Keratinocyte (primary cell): ENCODE results near the gene ANKDD1A. TPM values are rescaled to one million over a fixed set of nuclear protein-coding genes. Genes with fewer than 3 reads are reported as not detected.

Experiments used
- DNase-seq: peaks from one replicate; pipeline ENCODE4 v3.0.0-alpha.2; 2011; ENCODE audit warnings: low read depth, missing footprints, low spot score
- FAIRE-seq: peaks from 2 replicates; lab custom pipeline; 2011; peaks lifted over from hg19 to GRCh38; lab: Jason Lieb, UNC
- H2AFZ ChIP-seq: 2 replicates; pipeline ENCODE4 v1.6.0; 2012; ENCODE audit warnings: low read length, control low read depth, inconsistent platforms; ENCODE audit not compliant: control insufficient read depth
- H3K27ac ChIP-seq: 2 replicates; pipeline ENCODE4 v1.5.1; 2011; ENCODE audit warnings: low read length; ENCODE audit not compliant: control insufficient read depth, insufficient read depth
- H3K27me3 ChIP-seq: 3 replicates; pipeline ENCODE4 v1.6.0; 2011; ENCODE audit warnings: low read length; ENCODE audit not compliant: control insufficient read depth, insufficient read depth; ENCODE audit errors: extremely low read depth
- H3K36me3 ChIP-seq, 2 experiments: 2 replicates in 1 of 2; 3 replicates in 1 of 2; pipeline ENCODE4 v1.5.1; 2011; ENCODE audit warnings: low read length in 2 of 2, mild to moderate bottlenecking in 1 of 2; ENCODE audit not compliant: control insufficient read depth in 2 of 2, insufficient read depth in 2 of 2; ENCODE audit errors: extremely low read depth in 1 of 2
- H3K4me1 ChIP-seq: 3 replicates; pipeline ENCODE4 v1.5.1; 2011; ENCODE audit warnings: low read length; ENCODE audit not compliant: control insufficient read depth, insufficient read depth; ENCODE audit errors: extremely low read depth
- H3K4me2 ChIP-seq: 3 replicates; pipeline ENCODE4 v1.6.0; 2011; ENCODE audit warnings: low read depth, low read length; ENCODE audit not compliant: control insufficient read depth, insufficient read depth; ENCODE audit errors: extremely low read depth
- H3K4me3 ChIP-seq, 3 experiments: fragments of 200-600 bp in 1 of 3; sonication (generic) in 1 of 3; 2 replicates in 2 of 3; 3 replicates in 1 of 3; pipeline ENCODE4 v1.5.1; 2011 to 2016; ENCODE audit warnings: low read length in 3 of 3, mild to moderate bottlenecking in 3 of 3, control low read depth in 2 of 3, inconsistent platforms in 1 of 3, low read depth in 1 of 3, mixed read lengths in 1 of 3, mixed run types in 1 of 3, moderate library complexity in 1 of 3; ENCODE audit not compliant: control insufficient read depth in 2 of 3, insufficient read depth in 2 of 3; ENCODE audit errors: extremely low read depth in 1 of 3
- H3K79me2 ChIP-seq: 2 replicates; pipeline ENCODE4 v1.6.0; 2012; ENCODE audit warnings: low read length; ENCODE audit not compliant: control insufficient read depth, insufficient read depth
- H3K9ac ChIP-seq: 3 replicates; pipeline ENCODE4 v1.6.0; 2011; ENCODE audit warnings: low read length; ENCODE audit not compliant: control insufficient read depth, insufficient read depth; ENCODE audit errors: extremely low read depth
- H3K9me1 ChIP-seq: 3 replicates; pipeline ENCODE4 v1.6.0; 2011; ENCODE audit warnings: low read length; ENCODE audit not compliant: control insufficient read depth, insufficient read depth; ENCODE audit errors: extremely low read depth
- H3K9me3 ChIP-seq: 2 replicates; pipeline ENCODE4 v1.5.1; 2012; ENCODE audit warnings: low read depth, low read length; ENCODE audit not compliant: control insufficient read depth
- H4K20me1 ChIP-seq: 3 replicates; pipeline ENCODE4 v1.6.0; 2011; ENCODE audit warnings: low read length; ENCODE audit not compliant: control insufficient read depth, insufficient read depth; ENCODE audit errors: extremely low read depth
- CTCF ChIP-seq, 3 experiments: IDR thresholded peaks in 1 of 3; conservative IDR thresholded peaks in 1 of 3; optimal IDR thresholded peaks in 1 of 3; 2 replicates in 2 of 3; 3 replicates in 1 of 3; pipeline versions ENCODE3 to v1.5.1; 2011; ENCODE audit warnings: low read length in 3 of 3, mild to moderate bottlenecking in 3 of 3, moderate library complexity in 2 of 3, control low read depth in 1 of 3, inconsistent platforms in 1 of 3; ENCODE audit not compliant: insufficient read depth in 2 of 3; ENCODE audit errors: extremely low read depth in 1 of 3
- EZH2 ChIP-seq: IDR thresholded peaks from one replicate; pipeline ENCODE4 v1.6.1; 2012; ENCODE audit warnings: inconsistent platforms, mild to moderate bottlenecking, low read length, moderate library complexity
- dilution Hi-C: fragments of 300-500 bp; cut with MboI; formaldehyde crosslinking; loops from one replicate; pipeline ENCODE4 v1.7.0; 2020; ENCODE audit warnings: low sequenced_read_pairs; ENCODE audit not compliant: extremely low pct_ligation_motif_present
- polyA plus RNA-seq, 5 experiments: library from polyadenylated mRNA; depleted of rRNA in 3 of 5; stranded (reverse) in 3 of 5; stranded (forward) in 1 of 5; unstranded in 1 of 5; fragments of >200 nt; gene quantifications; 1 replicate in 1 of 5; 2 replicates in 3 of 5; 3 replicates in 1 of 5; pipeline versions ENCODE4 v1.2.1 to v1.2.3, GENCODE V29; 2011 to 2012; ENCODE audit warnings: missing spikeins in 2 of 5, low read depth in 1 of 5, low replicate concordance in 1 of 5

ANKDD1A gene
- polyA plus RNA-seq, 1 donor (not counting 4 experiments of a cell fraction or from before 2014, with no cell fraction given) = 1.1 TPM

DNA sequence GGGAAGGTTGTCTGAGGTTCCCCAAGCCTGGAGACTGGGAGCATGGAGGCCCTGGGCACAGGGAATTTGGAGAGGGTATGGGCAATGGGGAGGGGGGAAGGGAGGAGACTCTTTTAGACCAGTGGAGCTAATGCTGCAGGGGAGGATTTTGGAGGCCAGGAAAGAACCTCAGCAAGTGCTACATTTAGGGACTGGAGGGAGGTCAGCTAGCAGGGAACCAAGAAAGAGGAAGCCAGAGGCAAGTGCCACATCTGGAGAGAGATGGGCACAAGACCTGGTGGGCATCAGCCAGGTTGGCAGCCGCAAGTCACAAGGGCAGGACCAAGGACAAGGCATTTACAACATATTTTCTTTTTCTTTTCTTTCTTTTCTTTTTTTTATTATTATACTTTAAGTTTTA is 49.3 kb upstream of the ANKDD1A start:
- Histone ChIP-seq H3K4me2 (no peak overlapping the region), H3K27me3 (no peaks in the 10 kb centered on the region), H3K4me1 (peaks cover 15% of the 10 kb centered on the region), H2AFZ (no peak overlapping the region), H3K9me1 (peaks cover 5% of the 10 kb centered on the region), H3K27ac (no peak overlapping the region), H3K9ac (no peak overlapping the region), H4K20me1 (no peaks in the 10 kb centered on the region), H3K79me2 (peaks cover 18% of the 10 kb centered on the region), H3K4me3 (no peak overlapping the region), H3K9me3 (no peaks in the 10 kb centered on the region), H3K36me3 (peaks cover 21 to 29% of the 10 kb centered on the region in 2 experiments)
- TF ChIP-seq CTCF (optimal IDR thresholded peaks at IDR 0.05 in 1 of 3, IDR thresholded peaks at IDR 0.05 in 1 of 3, conservative IDR thresholded peaks at IDR 0.05 in 1 of 3; ENCODE audit: extremely low read depth in 1 of 3, insufficient read depth in 2 of 3, low read length in 3 of 3) = no peak
- no peak for TF ChIP-seq EZH2
- DNase-seq (no peak), FAIRE-seq (no peak)
- dilution Hi-C loops = no loop called here

DNA sequence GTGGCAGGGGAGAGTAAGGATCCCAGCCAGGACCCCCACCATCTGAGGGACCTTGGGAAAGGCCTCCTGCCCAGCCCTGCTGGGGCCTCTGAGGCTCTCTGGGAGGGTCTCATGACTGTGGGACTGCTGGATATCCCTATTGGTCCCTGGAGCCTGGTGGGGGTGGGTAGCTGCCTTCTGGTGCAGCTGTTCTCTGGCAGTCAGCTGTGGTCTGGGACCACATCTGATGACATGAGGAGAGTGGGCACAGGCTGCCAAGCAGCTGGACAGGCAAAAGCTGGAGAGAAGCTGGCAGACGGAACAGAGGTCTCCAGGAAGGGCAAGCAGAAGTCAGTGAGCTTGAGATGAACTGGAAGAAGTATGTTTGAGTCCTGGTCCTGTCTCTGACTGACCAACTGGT is 47.6 kb upstream of the ANKDD1A start:
- DNase-seq (no peak), FAIRE-seq (no peak)
- Histone ChIP-seq H3K79me2 (peaks cover 2% of the 10 kb centered on the region), H3K27me3 (no peaks in the 10 kb centered on the region), H3K36me3 (peaks cover 24 to 26% of the 10 kb centered on the region in 2 experiments), H3K4me1 (peaks cover 7% of the 10 kb centered on the region), H3K9ac (no peak overlapping the region), H3K9me1 (peaks cover 2% of the 10 kb centered on the region), H3K4me2 (no peak overlapping the region), H3K9me3 (no peaks in the 10 kb centered on the region), H3K4me3 (no peak overlapping the region), H4K20me1 (no peaks in the 10 kb centered on the region), H3K27ac (no peak overlapping the region), H2AFZ (no peak overlapping the region)
- dilution Hi-C loops = no loop called here
- TF ChIP-seq EZH2 = no peak
- no peak for TF ChIP-seq CTCF (optimal IDR thresholded peaks at IDR 0.05 in 1 of 3, IDR thresholded peaks at IDR 0.05 in 1 of 3, conservative IDR thresholded peaks at IDR 0.05 in 1 of 3; ENCODE audit: extremely low read depth in 1 of 3, insufficient read depth in 2 of 3, low read length in 3 of 3)
